Activated CD8-positive, alpha-beta memory T cell treated with anti-CD3 and anti-CD28 coated beads, Interleukin-2, amount 50 U/mL, for 1 hour (primary cell): ENCODE data around the gene RASGRF2.
"Not testable (repeated sequence)": the region's sequence is repeated elsewhere in the genome, so short reads cannot be mapped to it uniquely, and the experiment has no call there.

Experiments
- DNase-seq: peaks from one replicate; pipeline ENCODE4 v3.0.0-alpha.2; 2020; ENCODE audit errors: extremely low read depth

The RASGRF2 gene

GRCh38 chr5:81239613-81240012 is 279.4 kb downstream of the RASGRF2 start:
- no peak for DNase-seq

DNA sequence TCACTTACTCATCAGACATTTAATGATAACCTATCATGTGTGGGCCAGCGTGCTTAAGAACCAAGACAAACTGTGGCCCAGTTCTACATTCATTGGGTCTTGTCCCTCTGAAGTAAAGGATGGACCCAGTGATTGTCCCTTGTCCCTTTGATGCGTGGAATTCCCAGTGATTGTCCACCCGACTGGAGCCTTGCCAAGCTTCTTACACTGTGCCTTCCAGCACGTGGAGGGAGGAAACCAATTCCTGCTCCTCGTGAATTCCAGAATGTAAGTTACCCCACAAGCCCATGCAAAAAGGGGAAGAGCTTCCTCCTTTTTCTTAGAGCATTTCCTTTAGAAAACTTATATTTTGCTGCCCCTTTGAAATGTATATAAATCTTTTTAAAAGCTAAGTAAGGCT is 280.8 kb downstream of the RASGRF2 start:
- DNase-seq = no peak

- DNase-seq = no peak
Measured at GRCh38 chr5:81241961-81242648, 281.9 kb downstream of the RASGRF2 start.

DNA sequence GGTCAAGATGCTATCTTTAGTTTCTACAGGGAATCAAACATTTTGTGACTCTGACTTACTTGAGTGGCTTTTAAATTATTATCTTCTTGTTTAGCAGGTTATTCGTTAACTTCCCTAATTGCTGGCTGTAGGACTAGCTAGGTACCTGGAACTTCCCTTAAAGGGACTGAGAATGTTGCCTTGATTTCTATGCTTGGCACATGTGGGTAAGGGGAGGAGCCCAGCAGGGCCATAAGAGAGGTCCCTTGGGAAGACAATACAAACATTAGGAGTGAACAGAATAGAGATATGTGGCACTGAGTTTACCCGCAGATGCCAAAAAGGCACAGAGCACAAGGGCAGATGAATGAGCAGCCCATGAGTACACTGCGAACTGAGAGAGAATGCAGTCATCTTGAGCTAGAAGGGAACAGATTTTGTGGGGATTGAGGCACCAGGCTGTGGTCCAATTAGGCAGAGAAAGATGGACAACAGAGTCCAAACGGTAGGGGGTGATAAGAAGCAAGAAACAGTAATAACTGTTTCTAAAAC is 282.8 kb downstream of the RASGRF2 start:
- no peak for DNase-seq

DNA sequence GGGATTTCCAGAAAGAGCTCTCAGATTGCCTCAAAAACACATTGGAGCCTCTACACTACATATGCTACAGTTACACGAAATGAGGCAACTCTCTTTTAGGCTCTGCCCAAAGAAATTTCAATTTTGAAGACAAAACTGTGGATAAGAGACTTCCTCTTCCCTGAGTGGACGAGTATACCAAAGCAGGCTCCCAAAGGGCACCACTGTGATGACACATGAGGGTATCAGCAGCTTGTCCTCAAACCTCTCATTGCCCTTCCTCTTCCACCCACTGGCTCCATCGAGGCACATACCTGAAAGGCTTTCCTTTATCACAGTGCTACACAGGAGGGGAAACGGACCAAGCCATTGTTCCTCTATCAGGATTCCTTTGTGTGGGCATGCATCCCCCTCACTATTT is 284.3 kb downstream of the RASGRF2 start:
- DNase-seq = no peak

DNA sequence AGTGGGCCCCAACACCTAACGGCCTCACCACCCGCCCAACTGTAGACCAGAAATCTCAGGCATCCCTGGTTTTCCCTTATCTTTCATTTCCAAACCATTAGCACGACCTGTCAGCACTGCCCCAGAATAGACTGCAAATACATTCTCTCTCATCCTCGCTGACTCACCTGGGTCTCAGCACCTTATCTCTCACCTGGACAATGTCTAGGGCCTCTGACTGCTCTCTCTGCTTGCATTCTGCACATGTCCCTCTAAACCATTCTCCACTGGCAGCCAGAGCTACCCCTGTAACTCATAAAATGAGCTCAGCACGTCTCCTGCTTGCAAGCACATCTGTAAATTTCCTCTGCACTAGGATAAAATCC is 285.7 kb downstream of the RASGRF2 start:
- no peak for DNase-seq

DNA sequence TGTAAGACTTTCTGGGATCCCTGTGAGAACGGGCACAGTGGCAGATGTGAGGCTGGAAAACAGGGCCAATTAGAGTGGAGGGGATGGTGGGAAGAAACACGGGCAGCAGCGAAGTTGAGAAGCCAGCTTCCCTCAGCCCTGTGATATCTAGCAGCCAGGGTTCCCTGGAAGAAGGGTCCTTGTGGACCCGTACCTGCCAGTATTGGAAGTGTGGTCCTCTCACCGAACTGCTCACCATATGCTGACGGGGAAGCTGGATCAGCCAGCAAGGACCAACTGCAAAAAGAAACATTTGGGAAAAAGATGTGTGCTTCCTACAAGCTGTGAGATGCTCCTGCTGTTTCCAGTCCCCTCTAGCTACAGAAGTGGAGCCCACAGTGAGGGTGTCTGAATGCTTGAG is 286.5 kb downstream of the RASGRF2 start:
- no peak for DNase-seq

- no peak for DNase-seq
Measured at GRCh38 chr5:81247441-81247972, 287.3 kb downstream of the RASGRF2 start.

- DNase-seq = no peak
Measured at GRCh38 chr5:81249240-81249639, 289.1 kb downstream of the RASGRF2 start.

- no peak for DNase-seq
Measured at GRCh38 chr5:81250004-81250403, 289.8 kb downstream of the RASGRF2 start.

- no peak for DNase-seq
Measured at GRCh38 chr5:81251922-81252321, 291.8 kb downstream of the RASGRF2 start.

GRCh38 chr5:81252904-81253303 is 292.7 kb downstream of the RASGRF2 start:
- DNase-seq = no peak

DNA sequence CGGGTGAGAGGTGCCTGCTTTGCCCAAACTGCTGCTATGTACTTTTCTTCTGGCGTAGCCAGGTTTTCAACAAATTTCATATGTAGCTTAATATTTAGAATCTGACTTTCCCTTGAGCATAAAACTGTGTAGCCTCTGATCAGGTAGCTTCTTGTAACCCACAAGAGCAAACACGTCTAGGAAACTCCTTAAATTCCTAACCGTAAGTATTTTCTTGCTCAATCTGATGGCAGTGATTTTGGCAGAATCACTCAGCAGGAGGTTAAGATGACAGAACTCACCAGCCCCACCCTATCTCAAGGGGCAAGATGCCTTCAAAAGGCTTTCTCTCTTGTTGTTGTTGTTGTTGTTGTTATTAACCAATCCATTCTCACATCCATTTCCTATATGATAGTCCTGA is 293.7 kb downstream of the RASGRF2 start:
- DNase-seq = no peak

DNA sequence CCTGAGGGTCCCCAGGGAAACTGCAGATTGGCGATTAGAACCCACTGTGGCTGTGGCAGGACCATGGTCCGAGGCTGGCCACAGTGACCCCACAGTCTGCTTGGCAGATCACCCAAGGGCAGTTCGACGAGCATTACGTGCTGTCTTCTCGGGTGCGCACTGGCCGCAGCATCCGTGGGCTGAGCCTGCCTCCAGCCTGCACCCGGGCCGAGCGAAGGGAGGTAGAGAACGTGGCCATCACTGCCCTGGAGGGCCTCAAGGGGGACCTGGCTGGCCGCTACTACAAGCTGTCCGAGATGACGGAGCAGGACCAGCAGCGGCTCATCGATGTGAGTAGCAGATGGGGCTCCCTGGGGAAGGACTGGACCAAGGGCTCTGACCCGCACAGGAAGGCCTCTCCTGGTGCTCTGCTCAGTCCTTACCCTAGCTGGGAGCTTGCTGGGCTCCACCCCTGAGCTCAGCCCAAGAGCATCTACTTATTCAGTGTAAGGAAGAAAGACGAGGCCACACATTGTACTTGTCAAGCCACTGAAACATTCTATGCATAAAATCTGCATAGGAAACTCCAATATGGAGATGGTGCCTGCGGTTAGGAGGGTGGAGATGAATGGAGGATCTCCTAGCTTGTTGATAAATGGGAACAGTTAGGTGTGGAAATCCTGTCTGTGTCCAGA is 294.9 kb downstream of the RASGRF2 start:
- no peak for DNase-seq

GRCh38 chr5:81256766-81257165 is 296.6 kb downstream of the RASGRF2 start:
- DNase-seq = no peak

DNA sequence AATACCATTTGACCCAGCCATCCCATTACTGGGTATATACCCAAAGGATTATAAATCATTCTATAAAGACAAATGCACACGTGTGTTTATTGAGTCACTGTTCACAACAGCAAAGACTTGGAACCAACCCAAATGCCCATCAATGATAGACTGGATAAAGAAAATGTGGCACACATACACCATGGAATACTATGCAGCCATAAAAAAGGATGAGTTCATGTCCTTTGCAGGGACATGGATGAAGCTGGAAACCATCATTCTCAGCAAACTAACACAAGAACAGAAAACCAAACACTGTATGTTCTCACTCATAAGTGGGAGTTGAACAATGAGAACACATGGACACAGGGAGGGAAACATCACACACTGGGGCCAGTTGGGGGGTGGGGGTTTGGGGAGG is 302.6 kb downstream of the RASGRF2 start:
- DNase-seq = not testable (repeated sequence)

DNA sequence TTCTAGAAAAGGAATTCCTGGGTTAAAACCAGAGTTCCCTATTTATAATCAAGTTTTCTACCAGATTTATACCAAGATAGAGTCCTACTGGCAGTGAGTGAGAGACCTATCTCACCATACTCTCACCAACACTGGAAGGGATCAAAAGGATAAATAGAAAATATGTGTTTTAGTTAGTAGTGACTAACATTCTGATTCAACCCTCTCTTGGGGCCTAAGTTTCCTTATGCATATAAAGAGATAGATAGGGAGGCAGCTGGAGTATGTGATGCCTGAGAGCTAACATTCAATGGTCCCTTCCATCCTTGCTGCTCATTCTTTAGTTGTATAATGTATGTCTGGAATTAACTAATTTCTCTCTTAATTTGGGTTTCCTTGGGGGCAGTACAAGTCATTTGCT is 304.9 kb downstream of the RASGRF2 start:
- DNase-seq = no peak

- no peak for DNase-seq
Measured at GRCh38 chr5:81268521-81269196, 308.5 kb downstream of the RASGRF2 start.

- DNase-seq = no peak
Measured at GRCh38 chr5:81269751-81270393, 309.7 kb downstream of the RASGRF2 start.

GRCh38 chr5:81270394-81271027 is 310.3 kb downstream of the RASGRF2 start:
- DNase-seq = not testable (repeated sequence)
